DND-41 (cell line): ENCODE measurements around the gene FHIT.

ENCODE experiments used
- ATAC-seq: fragments of 200-7000 bp; cut with Tn5 transposase; 3 replicates; pipeline ENCODE4 v1.9.1; 2021; ENCODE audit warnings: low read depth; ENCODE audit not compliant: insufficient read depth
- DNase-seq: peaks from one replicate; pipeline ENCODE4 v3.0.0-alpha.2; 2020
- H2AFZ ChIP-seq: 2 replicates; pipeline ENCODE4 v1.6.0; 2012; ENCODE audit warnings: low read depth, low read length
- H3K27ac ChIP-seq: 2 replicates; pipeline ENCODE4 v1.5.1; 2012; ENCODE audit warnings: low read length, inconsistent platforms
- H3K27me3 ChIP-seq: fragments of 200-600 bp; sonication (generic); 2 replicates; pipeline ENCODE4 v1.6.0; 2012; ENCODE audit warnings: low read length, mild to moderate bottlenecking, inconsistent platforms; ENCODE audit not compliant: insufficient read depth, poor library complexity
- H3K36me3 ChIP-seq: 2 replicates; pipeline ENCODE4 v1.5.1; 2012; ENCODE audit warnings: low read length, inconsistent platforms; ENCODE audit not compliant: insufficient read depth
- H3K4me1 ChIP-seq: 2 replicates; pipeline ENCODE4 v1.5.1; 2012; ENCODE audit warnings: mild to moderate bottlenecking, low read length; ENCODE audit not compliant: insufficient read depth
- H3K4me2 ChIP-seq: 2 replicates; pipeline ENCODE4 v1.6.0; 2012; ENCODE audit warnings: mild to moderate bottlenecking, moderate library complexity, low read length, inconsistent platforms; ENCODE audit not compliant: insufficient read depth
- H3K4me3 ChIP-seq, 2 experiments: fragments of 200-600 bp in 1 of 2; shearing (Covaris generic) in 1 of 2; 2 replicates each; pipeline ENCODE4 v1.5.1; 2012 to 2016; ENCODE audit warnings: inconsistent platforms in 2 of 2, low read length in 2 of 2, mild to moderate bottlenecking in 2 of 2, low read depth in 1 of 2, moderate library complexity in 1 of 2
- H3K79me2 ChIP-seq: 2 replicates; pipeline ENCODE4 v1.6.0; 2012; ENCODE audit warnings: low read length, inconsistent platforms; ENCODE audit not compliant: insufficient read depth
- H3K9ac ChIP-seq: 2 replicates; pipeline ENCODE4 v1.6.0; 2012; ENCODE audit warnings: low read depth, mild to moderate bottlenecking, inconsistent platforms, low read length, moderate library complexity
- H3K9me3 ChIP-seq: 2 replicates; pipeline ENCODE4 v1.5.1; 2012; ENCODE audit warnings: low read length, moderate library complexity, mild to moderate bottlenecking, inconsistent platforms; ENCODE audit not compliant: insufficient read depth, severe bottlenecking
- H4K20me1 ChIP-seq: 2 replicates; pipeline ENCODE4 v1.6.0; 2012; ENCODE audit warnings: low read length; ENCODE audit not compliant: insufficient read depth
- CTCF ChIP-seq: IDR thresholded peaks from 2 replicates; pipeline ENCODE4 v1.5.1; 2012; ENCODE audit warnings: borderline replicate concordance, low read length, moderate library complexity, mild to moderate bottlenecking; ENCODE audit not compliant: poor library complexity, severe bottlenecking; ENCODE audit errors: extremely low read depth
- EZH2 ChIP-seq: IDR thresholded peaks from 3 replicates; pipeline ENCODE4 v1.6.1; 2012; ENCODE audit warnings: borderline replicate concordance, low read depth, mild to moderate bottlenecking, moderate library complexity, low read length, inconsistent platforms; ENCODE audit not compliant: severe bottlenecking

FHIT gene

GRCh38 chr3:60952055-60952454 is 299.2 kb downstream of the FHIT start:
- Histone ChIP-seq H3K27ac (no peak overlapping the region), H3K27me3 (no peaks in the 10 kb centered on the region), H3K4me1 (peaks cover 5% of the 10 kb centered on the region), H3K36me3 (no peaks in the 10 kb centered on the region), H4K20me1 (no peaks in the 10 kb centered on the region), H3K79me2 (no peaks in the 10 kb centered on the region), H3K4me3 (no peak overlapping the region), H3K9ac (no peak overlapping the region), H3K9me3 (peaks cover 2% of the 10 kb centered on the region), H3K4me2 (no peak overlapping the region), H2AFZ (no peak overlapping the region)
- no peak for TF ChIP-seq EZH2
- TF ChIP-seq CTCF: no peak
- DNase-seq (no peak), ATAC-seq (no peak)

- no peaks in the 10 kb centered on the region for H3K4me1 ChIP-seq
- H3K4me2 ChIP-seq: no peak overlapping the region
- no peaks in the 10 kb centered on the region for H3K27me3 ChIP-seq
- no peaks in the 10 kb centered on the region for H3K9me3 ChIP-seq
- H4K20me1 ChIP-seq: no peaks in the 10 kb centered on the region
- no peak overlapping the region for H3K27ac ChIP-seq
- H3K9ac ChIP-seq: no peak overlapping the region
- no peaks in the 10 kb centered on the region for H3K79me2 ChIP-seq
- DNase-seq (no peak), ATAC-seq (no peak)
- TF ChIP-seq CTCF: no peak
- no peak for TF ChIP-seq EZH2
- H3K4me3 ChIP-seq: no peak overlapping the region
- H3K36me3 ChIP-seq: no peaks in the 10 kb centered on the region
- no peak overlapping the region for H2AFZ ChIP-seq
Observed at GRCh38 chr3:60949146-60949545, 302.1 kb downstream of the FHIT start.

GRCh38 chr3:60948488-60948887 is 302.8 kb downstream of the FHIT start:
- H4K20me1 ChIP-seq: no peaks in the 10 kb centered on the region
- H3K27me3 ChIP-seq: no peaks in the 10 kb centered on the region
- H3K79me2 ChIP-seq: no peaks in the 10 kb centered on the region
- ATAC-seq (no peak), DNase-seq (no peak)
- no peaks in the 10 kb centered on the region for H3K4me1 ChIP-seq
- H3K4me3 ChIP-seq: no peak overlapping the region
- no peak overlapping the region for H3K4me2 ChIP-seq
- no peak overlapping the region for H3K27ac ChIP-seq
- no peak overlapping the region for H2AFZ ChIP-seq
- no peaks in the 10 kb centered on the region for H3K9me3 ChIP-seq
- H3K36me3 ChIP-seq: no peaks in the 10 kb centered on the region
- H3K9ac ChIP-seq: no peak overlapping the region
- TF ChIP-seq CTCF (peak; percentile 30), EZH2 (no peak)

GRCh38 chr3:60935709-60936108 is 315.5 kb downstream of the FHIT start:
- Histone ChIP-seq H3K9me3 (no peaks in the 10 kb centered on the region), H4K20me1 (no peaks in the 10 kb centered on the region), H3K27me3 (no peaks in the 10 kb centered on the region), H3K4me3 (no peak overlapping the region), H3K4me2 (no peak overlapping the region), H3K36me3 (no peaks in the 10 kb centered on the region), H3K4me1 (peaks cover 18% of the 10 kb centered on the region), H3K27ac (no peak overlapping the region), H2AFZ (no peak overlapping the region), H3K79me2 (no peaks in the 10 kb centered on the region), H3K9ac (no peak overlapping the region)
- no peak for TF ChIP-seq EZH2
- no peak for TF ChIP-seq CTCF
- ATAC-seq (no peak), DNase-seq (no peak)
